GM19372 (cell line): ENCODE data around the gene MRPL3.

Experiments used
- ATAC-seq: cut with Tn5 transposase; IDR thresholded peaks from one replicate; pipeline ENCODE4 v1.9.1; 2021; ENCODE audit warnings: mild to moderate bottlenecking, low read depth, moderate library complexity; ENCODE audit not compliant: unreplicated experiment

Gene MRPL3

GRCh38 chr3:131421301-131421700 lies 81.5 kb downstream of the MRPL3 start:
- no peak for ATAC-seq

DNA sequence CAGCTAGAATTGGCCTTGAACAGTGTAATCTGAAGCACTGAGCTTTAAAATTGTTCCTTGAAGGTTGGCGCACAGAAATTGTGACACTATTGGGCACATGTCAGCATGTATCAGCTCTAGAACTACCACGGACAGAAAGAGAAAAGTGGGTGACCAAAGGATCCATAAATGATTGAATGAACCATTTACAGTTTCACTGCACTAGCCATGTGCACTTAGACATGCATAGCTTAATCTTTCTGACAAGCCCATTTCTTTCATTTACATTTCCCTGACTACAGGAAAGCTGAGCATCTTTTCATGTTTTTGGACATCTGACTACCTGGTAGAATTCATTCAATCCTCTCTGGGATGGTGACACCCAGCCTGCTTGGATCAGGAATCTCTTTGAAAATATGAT lies 85.0 kb downstream of the MRPL3 start:
- no peak for ATAC-seq
